Upper lobe of left lung (tissue), 6 donors: ENCODE results near the gene DGKI. TPM values are rescaled to one million over a fixed set of nuclear protein-coding genes. Genes with fewer than 3 reads are reported as not detected.

ENCODE experiments used
- ATAC-seq, 2 donors: fragments of 200-7000 bp; cut with Tn5 transposase; one replicate each; pipeline ENCODE4 v1.9.1; 2022; ENCODE audit warnings: mild to moderate bottlenecking in 2 of 2, moderate library complexity in 2 of 2; ENCODE audit not compliant: low FRiP score in 2 of 2
- DNase-seq, 2 donors: peaks; one replicate each; pipeline ENCODE4 v3.0.0-alpha.2; 2019 to 2020
- H3K27ac ChIP-seq, 4 donors: fragments of 200-600 bp; sonication (generic); one replicate each; pipeline ENCODE4 v1.5.1; 2016 to 2019
- H3K27me3 ChIP-seq, 4 donors: fragments of 200-600 bp; sonication (generic); one replicate each; pipeline ENCODE4 v1.5.1; 2017 to 2019
- H3K36me3 ChIP-seq, 4 donors: fragments of 200-600 bp; sonication (generic); one replicate each; pipeline ENCODE4 v1.5.1; 2016 to 2019
- H3K4me1 ChIP-seq, 4 donors: fragments of 200-600 bp; sonication (generic); one replicate each; pipeline ENCODE4 v1.5.1; 2018 to 2019
- H3K4me3 ChIP-seq, 4 donors: fragments of 200-600 bp; sonication (generic); one replicate each; pipeline ENCODE4 v1.5.1; 2017 to 2019; ENCODE audit warnings: mild to moderate bottlenecking in 2 of 4, moderate library complexity in 1 of 4
- H3K9me3 ChIP-seq, 4 donors: fragments of 200-600 bp; sonication (generic); one replicate each; pipeline ENCODE4 v1.5.1; 2018 to 2019
- EP300 ChIP-seq, 4 donors: sonication (generic); formaldehyde crosslinking; IDR thresholded peaks; one replicate each; pipeline ENCODE4 v1.5.1; 2017; ENCODE audit warnings: antibody characterized with exemption in 4 of 4, control low read depth in 2 of 4
- POLR2A ChIP-seq, 4 donors: fragments of 450-650 bp; IDR thresholded peaks; one replicate each; pipeline ENCODE4 v1.5.1; 2016 to 2017; ENCODE audit warnings: antibody characterized with exemption in 4 of 4, mild to moderate bottlenecking in 2 of 4
- POLR2AphosphoS5 ChIP-seq, 2 donors: sonication (generic); formaldehyde crosslinking; IDR thresholded peaks; one replicate each; pipeline ENCODE4 v1.5.1; 2017; ENCODE audit warnings: antibody characterized with exemption in 2 of 2
- WGBS, 2 donors: methylation state at CpG; one replicate each; pipeline ENCODE4 v1.1.5; 2017 to 2018; 5-methylcytosine and 5-hydroxymethylcytosine counted together
- total RNA-seq, 6 donors: library from RNA; depleted of rRNA in 4 of 6; stranded (reverse); fragments of >200 nt in 4 of 6; gene quantifications; one replicate each; pipeline versions ENCODE4 v1.1.0 to v1.2.1, GENCODE V29; 2016 to 2021
- TF ChIP-seq, protein P1 (sequence below), 6 experiments: fragments of 450-650 bp in 4 of 6; fragments of 200-600 bp in 2 of 6; sonication (generic) in 2 of 6; IDR thresholded peaks; one replicate each; pipeline ENCODE4 v1.5.1; 2016 to 2019; ENCODE audit warnings: antibody characterized with exemption in 6 of 6
- donor health status: DM: no; HTN: no; CAD: no; lungs with moderate emphysema.
- donor health status: DM: no; HTN: yes; CAD: no; lungs with severe emphysema.

Gene DGKI
- total RNA-seq, 6 donors from 2014 or later, result under 0.01 to 4.5 (median 0.34) TPM; not detected in 1

DNA sequence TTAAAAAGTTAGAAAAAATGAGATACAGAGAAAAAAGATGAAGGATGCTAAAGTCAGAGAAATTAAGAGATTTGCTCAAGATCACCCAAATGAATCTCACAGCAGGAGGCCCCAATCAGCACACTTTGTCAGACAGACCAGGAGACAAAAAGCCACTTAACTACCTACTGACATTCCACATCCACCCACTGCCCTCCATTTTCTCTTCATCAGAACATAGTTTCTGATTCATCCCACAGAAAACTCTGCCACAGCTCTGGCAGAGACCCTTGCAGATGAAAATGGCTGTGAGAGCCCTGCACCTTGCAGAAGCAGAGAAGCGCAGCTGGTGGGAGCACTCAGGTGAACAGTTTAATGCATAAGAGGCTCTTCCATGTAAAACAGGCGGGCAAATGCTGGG is 26.6 kb downstream of the DGKI start:
- 75% methylated on average over 2 of the region's 2 CpGs for WGBS, 2 donors

DNA sequence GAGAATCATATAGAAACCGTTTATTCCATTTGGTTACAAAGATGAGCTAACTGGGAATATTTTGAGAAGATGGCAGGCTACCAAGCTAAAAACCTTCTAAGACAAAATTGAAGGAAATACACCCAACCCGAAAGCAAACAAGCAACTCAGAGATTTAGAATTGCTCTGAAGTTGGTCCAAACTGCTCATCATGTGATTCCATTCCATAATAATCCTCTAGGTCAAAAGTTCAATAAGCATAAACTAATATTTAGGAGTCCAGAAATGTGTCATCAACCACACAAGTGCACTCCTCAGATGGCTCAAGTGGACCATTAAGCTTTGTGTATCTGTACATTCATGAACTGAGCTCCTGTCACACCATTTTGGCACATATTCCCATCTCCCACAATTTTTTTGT is 28.7 kb downstream of the DGKI start:
- no peak for ATAC-seq
- DNase-seq, result no peak

More for the DNA sequence above, 26.6 kb downstream of the DGKI start:
- H3K36me3 ChIP-seq, result no peaks in the 10 kb centered on the region
- H3K4me1 ChIP-seq, result no peaks in the 10 kb centered on the region
- ATAC-seq (no peak), DNase-seq (no peak)
- H3K9me3 ChIP-seq, result no peaks in the 10 kb centered on the region
- H3K27ac ChIP-seq, result no peak overlapping the region
- H3K4me3 ChIP-seq, result no peak overlapping the region
- TF ChIP-seq, protein P1, sequence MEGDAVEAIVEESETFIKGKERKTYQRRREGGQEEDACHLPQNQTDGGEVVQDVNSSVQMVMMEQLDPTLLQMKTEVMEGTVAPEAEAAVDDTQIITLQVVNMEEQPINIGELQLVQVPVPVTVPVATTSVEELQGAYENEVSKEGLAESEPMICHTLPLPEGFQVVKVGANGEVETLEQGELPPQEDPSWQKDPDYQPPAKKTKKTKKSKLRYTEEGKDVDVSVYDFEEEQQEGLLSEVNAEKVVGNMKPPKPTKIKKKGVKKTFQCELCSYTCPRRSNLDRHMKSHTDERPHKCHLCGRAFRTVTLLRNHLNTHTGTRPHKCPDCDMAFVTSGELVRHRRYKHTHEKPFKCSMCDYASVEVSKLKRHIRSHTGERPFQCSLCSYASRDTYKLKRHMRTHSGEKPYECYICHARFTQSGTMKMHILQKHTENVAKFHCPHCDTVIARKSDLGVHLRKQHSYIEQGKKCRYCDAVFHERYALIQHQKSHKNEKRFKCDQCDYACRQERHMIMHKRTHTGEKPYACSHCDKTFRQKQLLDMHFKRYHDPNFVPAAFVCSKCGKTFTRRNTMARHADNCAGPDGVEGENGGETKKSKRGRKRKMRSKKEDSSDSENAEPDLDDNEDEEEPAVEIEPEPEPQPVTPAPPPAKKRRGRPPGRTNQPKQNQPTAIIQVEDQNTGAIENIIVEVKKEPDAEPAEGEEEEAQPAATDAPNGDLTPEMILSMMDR (IDR thresholded peaks at IDR 0.05), result no peak
- no peak for TF ChIP-seq POLR2A (IDR thresholded peaks at IDR 0.05)
- no peak for TF ChIP-seq POLR2AphosphoS5 (IDR thresholded peaks at IDR 0.05)
- no peaks in the 10 kb centered on the region for H3K27me3 ChIP-seq

DNA sequence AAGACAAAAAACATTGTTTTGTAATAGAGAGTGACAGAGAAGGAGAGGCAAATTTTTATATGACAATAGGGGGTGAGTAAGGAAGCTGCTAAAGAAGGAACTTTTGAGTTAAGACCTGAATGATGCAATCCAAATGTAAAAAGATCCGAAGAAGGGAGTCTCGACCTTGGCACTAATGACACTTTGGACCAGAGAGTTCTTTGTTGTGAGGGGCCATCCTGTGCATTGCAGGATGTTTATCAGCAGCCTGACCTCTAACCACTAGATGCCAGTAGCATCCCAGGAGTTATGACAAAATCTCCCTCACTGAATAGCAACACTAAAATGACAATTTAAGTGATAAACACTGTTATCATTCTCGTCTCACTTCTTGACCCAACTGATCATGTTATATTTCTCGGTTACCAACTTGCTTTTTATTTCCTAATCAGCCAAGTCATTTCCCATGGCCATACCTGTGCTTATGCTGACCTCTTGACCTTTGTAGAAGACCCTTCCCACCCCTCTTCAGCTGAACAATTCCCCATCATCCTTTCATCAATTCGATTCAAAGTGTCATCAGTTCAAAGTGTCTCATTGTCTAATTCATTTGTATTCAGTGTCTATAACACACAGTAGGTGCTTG is 30.0 kb downstream of the DGKI start:
- DNase-seq (no peak), ATAC-seq (no peak)
- TF ChIP-seq POLR2A (IDR thresholded peaks at IDR 0.05) (no peak), POLR2AphosphoS5 (IDR thresholded peaks at IDR 0.05) (no peak), EP300 (IDR thresholded peaks at IDR 0.05) (no peak)
- TF ChIP-seq, protein P1 (IDR thresholded peaks at IDR 0.05), result no peak
- Histone ChIP-seq H3K27me3 (no peaks in the 10 kb centered on the region), H3K36me3 (no peaks in the 10 kb centered on the region), H3K4me1 (no peaks in the 10 kb centered on the region), H3K9me3 (no peaks in the 10 kb centered on the region), H3K4me3 (no peak overlapping the region), H3K27ac (no peak overlapping the region)
- 48 to 60% methylated on average over 5 of the region's 5 CpGs for WGBS, 2 donors

More for the DNA sequence above, 28.7 kb downstream of the DGKI start:
- WGBS, 2 donors, result 71 to 83% methylated on average over 2 of the region's 2 CpGs
- H3K27me3 ChIP-seq, result no peaks in the 10 kb centered on the region
- no peak overlapping the region for H3K4me3 ChIP-seq
- H3K27ac ChIP-seq, result no peak overlapping the region
- H3K9me3 ChIP-seq, result no peaks in the 10 kb centered on the region
- TF ChIP-seq, protein P1 (IDR thresholded peaks at IDR 0.05), result no peak
- TF ChIP-seq EP300 (IDR thresholded peaks at IDR 0.05), result no peak
- TF ChIP-seq POLR2A (IDR thresholded peaks at IDR 0.05), result no peak
- no peak for TF ChIP-seq POLR2AphosphoS5 (IDR thresholded peaks at IDR 0.05)
- no peaks in the 10 kb centered on the region for H3K4me1 ChIP-seq
- no peaks in the 10 kb centered on the region for H3K36me3 ChIP-seq

DNA sequence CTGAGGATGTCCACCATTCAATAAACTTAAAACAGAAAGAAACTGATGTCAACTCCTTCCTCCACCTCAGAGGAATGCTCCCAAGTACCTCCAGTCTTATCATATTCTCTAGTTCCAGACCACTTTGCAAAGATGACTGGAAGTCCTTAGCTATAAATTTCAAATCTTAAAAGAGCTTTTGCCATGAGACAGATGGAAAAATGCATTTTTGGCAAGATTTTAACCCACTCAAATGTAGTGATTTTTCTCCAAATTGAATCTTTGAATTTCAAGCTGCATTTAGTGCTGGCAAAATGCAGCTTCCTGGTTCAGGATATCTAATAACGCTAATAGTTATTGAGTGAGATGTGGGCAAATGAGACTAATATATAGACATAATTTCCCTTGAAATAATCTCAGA is 33.2 kb downstream of the DGKI start:
- no peaks in the 10 kb centered on the region for H3K4me1 ChIP-seq
- no peak overlapping the region for H3K27ac ChIP-seq
- TF ChIP-seq EP300 (IDR thresholded peaks at IDR 0.05), result no peak
- no peak for TF ChIP-seq POLR2A (IDR thresholded peaks at IDR 0.05)
- no peak for TF ChIP-seq POLR2AphosphoS5 (IDR thresholded peaks at IDR 0.05)
- TF ChIP-seq, protein P1 (IDR thresholded peaks at IDR 0.05), result no peak
- 82 to 91% methylated on average over 1 of the region's 1 CpG for WGBS, 2 donors
- H3K27me3 ChIP-seq, result no peaks in the 10 kb centered on the region
- H3K9me3 ChIP-seq, result no peaks in the 10 kb centered on the region
- H3K36me3 ChIP-seq, result no peaks in the 10 kb centered on the region
- DNase-seq, result no peak
- no peak for ATAC-seq
- H3K4me3 ChIP-seq, result no peak overlapping the region

DNA sequence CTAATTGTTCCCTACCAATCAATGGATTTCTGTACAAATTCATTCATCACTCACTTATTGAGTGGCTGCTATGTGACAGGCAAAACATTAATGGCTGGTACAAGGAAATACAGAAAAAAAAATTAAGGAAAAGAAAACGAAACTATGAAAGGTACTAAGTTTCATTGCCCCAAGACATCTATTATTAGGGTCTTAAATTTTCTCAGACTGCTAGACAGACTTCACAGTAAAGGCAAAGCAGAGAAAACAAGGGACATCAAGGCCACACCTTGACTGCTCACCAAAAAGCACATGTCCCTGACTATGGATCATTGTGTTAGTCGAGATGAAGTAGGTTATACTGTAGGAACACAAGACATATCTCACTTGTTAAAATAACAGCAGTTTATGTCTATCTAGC is 36.5 kb downstream of the DGKI start:
- Histone ChIP-seq H3K9me3 (no peaks in the 10 kb centered on the region), H3K4me1 (no peaks in the 10 kb centered on the region), H3K27ac (no peak overlapping the region), H3K36me3 (no peaks in the 10 kb centered on the region), H3K4me3 (no peak overlapping the region), H3K27me3 (no peaks in the 10 kb centered on the region)
- ATAC-seq (no peak), DNase-seq (no peak)
- TF ChIP-seq POLR2A (IDR thresholded peaks at IDR 0.05) (no peak), EP300 (IDR thresholded peaks at IDR 0.05) (no peak), POLR2AphosphoS5 (IDR thresholded peaks at IDR 0.05) (no peak)
- TF ChIP-seq, protein P1 (IDR thresholded peaks at IDR 0.05), result no peak
- WGBS, 2 donors, result 76 to 79% methylated on average over 2 of the region's 2 CpGs
